Activated T-cell treated with anti-CD3 and anti-CD28 coated beads, Interleukin-2, amount 50 U/mL, for 1 hour (primary cell): ENCODE measurements around the gene SUN2.
"Not testable (repeated sequence)": the region's sequence is repeated elsewhere in the genome, so short reads cannot be mapped to it uniquely, and the experiment has no call there.

ENCODE experiments used
- DNase-seq: peaks from one replicate; pipeline ENCODE4 v3.0.0-alpha.2; 2020

SUN2 gene, protein sequence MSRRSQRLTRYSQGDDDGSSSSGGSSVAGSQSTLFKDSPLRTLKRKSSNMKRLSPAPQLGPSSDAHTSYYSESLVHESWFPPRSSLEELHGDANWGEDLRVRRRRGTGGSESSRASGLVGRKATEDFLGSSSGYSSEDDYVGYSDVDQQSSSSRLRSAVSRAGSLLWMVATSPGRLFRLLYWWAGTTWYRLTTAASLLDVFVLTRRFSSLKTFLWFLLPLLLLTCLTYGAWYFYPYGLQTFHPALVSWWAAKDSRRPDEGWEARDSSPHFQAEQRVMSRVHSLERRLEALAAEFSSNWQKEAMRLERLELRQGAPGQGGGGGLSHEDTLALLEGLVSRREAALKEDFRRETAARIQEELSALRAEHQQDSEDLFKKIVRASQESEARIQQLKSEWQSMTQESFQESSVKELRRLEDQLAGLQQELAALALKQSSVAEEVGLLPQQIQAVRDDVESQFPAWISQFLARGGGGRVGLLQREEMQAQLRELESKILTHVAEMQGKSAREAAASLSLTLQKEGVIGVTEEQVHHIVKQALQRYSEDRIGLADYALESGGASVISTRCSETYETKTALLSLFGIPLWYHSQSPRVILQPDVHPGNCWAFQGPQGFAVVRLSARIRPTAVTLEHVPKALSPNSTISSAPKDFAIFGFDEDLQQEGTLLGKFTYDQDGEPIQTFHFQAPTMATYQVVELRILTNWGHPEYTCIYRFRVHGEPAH

GRCh38 chr22:38755911-38756532 is at the start of gene SUN2:
TSS of gene SUN2 (minus strand) at chr22:38755998. CDS start at chr22:38752628, 3,370 bp downstream.
- peak; percentile 97 for DNase-seq

DNA sequence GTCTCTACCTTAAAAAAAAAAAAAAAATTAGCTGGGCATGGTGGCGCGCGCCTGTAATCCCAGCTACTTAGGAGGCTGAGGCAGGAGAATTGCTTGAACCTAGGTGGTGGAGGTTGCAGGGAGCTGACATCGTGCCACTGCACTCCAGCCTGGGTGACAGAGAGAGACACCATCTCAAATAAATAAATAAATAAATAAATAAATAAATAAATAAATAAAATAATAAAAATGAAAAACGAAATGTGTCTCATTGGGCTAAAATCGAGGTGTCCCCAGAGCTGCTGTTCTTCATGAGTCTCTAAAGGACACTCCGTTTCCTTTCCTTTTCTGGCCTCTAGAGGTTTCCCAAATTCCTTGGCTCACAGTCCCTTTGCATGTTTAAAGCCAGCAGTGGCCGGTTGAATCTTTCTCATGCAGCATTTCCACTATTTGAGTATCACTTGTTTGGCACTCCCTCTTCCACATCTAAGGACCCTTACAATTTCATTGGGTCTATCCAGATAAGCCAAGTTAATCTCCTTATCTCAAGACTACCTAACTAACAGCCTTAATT is 49.3 kb upstream of the SUN2 start:
- not testable (repeated sequence) for DNase-seq

DNA sequence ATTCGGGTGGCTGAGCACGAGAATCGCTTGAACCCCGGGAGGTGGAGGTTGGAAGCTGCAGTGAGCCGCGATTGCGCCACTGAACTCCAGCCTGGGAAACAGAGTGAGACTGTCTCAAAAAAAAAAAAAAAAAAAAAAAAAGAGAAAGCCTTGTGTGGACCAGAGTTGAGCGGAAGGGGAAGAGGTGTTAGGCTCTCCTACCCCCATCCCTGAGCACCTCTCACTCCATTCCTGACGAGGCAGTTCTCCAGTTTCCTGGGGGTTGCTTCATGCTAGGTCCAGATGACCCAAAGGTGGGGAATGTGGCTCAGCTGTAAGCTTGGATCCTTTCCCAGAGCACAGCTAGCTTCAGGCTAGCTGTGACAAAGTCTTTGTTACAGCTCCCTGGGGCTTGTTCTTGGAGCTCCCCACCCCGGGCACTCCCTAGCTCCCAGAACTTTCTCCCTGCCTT is 46.9 kb upstream of the SUN2 start:
- DNase-seq, result no peak

GRCh38 chr22:38799265-38800002 is 43.6 kb upstream of the SUN2 start:
- no peak for DNase-seq

- DNase-seq, result no peak
Measured at GRCh38 chr22:38798496-38798895, 42.7 kb upstream of the SUN2 start.

- DNase-seq, result no peak
Measured at GRCh38 chr22:38796262-38796957, 40.6 kb upstream of the SUN2 start.

DNA sequence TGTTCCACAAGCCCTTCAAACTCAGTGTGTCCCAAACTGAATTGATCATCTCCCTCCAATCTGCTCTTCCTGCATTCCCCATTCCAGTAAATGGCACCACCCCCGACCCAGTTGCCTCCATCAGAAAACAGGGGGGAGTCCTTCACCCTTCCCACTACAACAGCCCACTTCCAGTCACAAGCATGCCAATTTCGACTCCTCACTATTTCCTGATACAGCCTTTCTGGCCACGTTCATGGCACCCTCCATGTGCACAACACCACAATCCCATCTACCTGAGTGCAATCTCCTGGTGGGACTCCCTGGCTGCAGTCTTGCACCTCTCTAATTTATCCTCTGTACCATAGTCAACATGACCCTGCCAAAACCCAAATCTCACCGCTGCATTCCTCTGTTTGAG is 39.8 kb upstream of the SUN2 start:
- no peak for DNase-seq

DNA sequence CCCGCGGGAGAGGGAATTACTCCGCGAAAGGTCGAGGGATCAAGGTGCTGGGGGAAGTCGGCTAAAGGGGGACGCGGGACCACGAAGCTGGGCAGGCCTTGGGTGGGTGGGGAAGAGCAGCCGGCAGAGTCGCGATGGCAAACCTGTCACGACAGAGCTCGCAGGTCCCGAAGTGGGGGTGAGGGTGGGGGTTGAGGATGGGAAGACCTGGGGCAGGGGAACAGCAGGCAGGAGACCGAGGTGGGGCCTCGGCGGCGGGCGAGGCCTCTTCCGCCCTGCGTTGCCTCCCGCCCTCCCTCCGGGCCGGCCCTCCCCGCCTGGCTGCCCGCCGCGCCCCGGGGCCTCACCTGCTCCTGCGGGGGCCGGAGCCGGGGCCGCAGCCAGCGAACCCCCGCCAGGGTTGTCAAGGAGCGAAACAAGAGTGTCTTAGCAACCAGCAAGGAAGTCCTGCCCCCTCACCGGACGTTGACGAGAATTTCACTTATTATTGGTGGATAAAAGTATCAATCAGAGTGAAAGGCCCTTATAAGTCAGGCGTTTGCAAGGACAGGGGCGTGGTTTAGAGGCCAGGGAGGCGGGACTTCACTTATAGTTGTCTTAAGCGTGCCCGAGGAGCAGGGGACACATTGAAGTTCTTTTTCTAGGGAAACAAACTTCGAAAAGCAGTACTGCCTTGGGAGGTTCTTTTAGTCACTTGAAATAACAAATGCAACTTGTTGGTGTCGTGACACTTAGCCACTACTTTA is 38.1 kb upstream of the SUN2 start, which contains the start of gene DNAL4:
DNAL4 (minus strand) TSS at position 423 of the 746 bp plus-strand sequence. CDS start 11,412 bp downstream, outside the sequence.
- peak; percentile 87 for DNase-seq

DNA sequence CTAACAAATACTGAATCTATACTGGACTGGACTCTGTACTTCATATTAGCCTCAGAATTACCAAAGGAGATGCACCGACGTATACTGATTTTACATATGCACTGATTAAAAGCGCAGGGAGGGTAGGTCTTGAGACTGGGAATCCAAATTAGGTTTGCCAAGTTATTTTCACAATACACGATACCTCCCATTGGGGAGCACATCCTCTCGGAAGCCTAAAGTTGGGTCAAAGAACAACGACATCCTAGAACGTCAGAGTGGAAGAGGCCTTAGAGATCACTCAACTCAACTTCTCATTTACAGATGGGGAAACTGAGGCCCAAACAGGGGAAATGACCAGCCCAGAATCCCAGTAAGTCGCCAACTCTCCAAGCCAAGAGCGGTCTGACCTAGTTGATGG is 37.5 kb upstream of the SUN2 start:
- DNase-seq, result no peak

GRCh38 chr22:38792833-38793232 is 37.0 kb upstream of the SUN2 start:
- DNase-seq, result no peak

DNA sequence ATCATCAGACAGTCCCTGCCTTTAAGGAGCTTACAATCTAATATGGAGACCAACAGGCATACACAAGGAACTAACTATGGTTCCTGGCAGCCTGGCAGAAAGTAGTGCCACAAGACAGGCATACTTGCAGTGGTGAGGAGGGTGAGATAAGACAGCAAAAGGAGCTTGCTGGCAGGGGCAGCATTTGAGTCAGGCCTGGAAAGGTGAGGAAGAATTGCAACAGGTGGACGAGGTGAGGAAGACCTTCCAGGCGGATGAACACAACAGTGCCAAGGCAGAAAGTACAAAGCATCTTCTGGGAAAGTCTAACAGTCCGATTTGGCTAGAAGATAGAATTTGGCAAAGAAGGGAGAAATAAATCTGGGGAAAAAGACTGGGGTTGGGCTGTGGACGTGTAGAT is 33.8 kb upstream of the SUN2 start:
- DNase-seq, result no peak

GRCh38 chr22:38788846-38789245 is 33.0 kb upstream of the SUN2 start:
- DNase-seq, result no peak

GRCh38 chr22:38788021-38788816 is 32.4 kb upstream of the SUN2 start:
- DNase-seq, result no peak

DNA sequence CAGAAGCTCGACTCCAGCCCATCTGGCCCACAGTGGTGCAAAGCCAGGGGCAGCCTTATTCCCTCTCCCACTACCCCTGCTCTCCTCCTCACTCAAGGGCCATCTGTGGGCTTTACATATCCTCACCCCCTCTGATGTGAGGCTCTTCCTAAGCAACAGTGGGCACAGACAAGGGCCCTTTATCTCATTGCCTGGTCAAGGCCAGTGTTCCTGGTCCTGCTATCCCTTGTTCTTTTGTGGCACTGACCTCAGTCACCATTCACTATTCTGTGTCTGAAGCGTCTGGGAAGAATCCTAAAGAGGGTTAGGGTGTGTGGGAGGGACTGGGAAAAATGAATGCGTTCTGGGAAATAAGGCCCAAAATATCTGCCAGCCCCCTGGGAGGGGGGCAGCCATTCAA is 30.8 kb upstream of the SUN2 start:
- no peak for DNase-seq

GRCh38 chr22:38784856-38785255 is 29.1 kb upstream of the SUN2 start:
- DNase-seq, result no peak

DNA sequence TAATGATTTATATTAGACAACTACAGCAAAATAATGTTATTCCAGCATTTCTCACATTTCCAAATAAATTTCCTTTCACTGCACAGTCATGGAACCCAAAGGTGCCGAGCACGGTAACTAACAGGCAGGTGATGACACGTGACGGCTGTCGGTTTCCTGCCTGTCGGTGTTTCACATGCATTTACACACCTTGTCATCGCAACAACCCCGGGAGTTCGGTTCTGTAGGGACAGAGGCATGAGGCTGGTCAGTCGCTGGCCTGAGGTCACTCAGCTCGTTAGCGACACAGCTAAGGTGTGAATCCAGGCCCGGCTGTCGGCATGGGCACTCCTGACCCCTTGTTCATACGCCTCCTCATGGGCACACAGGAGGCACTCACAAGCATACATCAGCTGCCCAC is 28.2 kb upstream of the SUN2 start:
- no peak for DNase-seq

- DNase-seq, result no peak
Measured at GRCh38 chr22:38783095-38783615, 27.4 kb upstream of the SUN2 start.

GRCh38 chr22:38782402-38783094 is 26.8 kb upstream of the SUN2 start:
- no peak for DNase-seq

DNA sequence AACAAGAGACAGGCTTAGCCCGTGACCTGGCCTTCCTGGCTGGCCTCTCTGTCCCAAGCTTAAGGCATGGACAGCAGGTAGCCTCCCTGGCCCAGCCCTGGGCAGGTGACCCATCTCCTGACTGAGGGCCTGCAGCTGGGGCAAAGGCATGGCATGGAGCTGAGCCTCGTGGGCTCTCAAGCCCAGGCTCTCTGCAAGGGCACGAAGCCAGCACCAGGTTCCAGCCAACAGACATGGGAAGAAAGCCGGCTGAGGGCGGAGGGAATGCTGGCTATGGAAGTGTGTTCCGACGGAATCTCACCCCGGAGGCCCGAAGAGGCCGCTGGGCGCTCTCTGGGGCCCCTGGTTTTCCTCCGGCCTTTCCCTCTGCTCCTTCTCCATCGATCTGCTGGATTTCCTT is 25.2 kb upstream of the SUN2 start:
- DNase-seq, result no peak
